ENCODE data around the gene SLN.

GRCh38 chr11:107741044-107741823 is 29.4 kb upstream of the SLN start:
- TF ChIP-seq, protein P1, sequence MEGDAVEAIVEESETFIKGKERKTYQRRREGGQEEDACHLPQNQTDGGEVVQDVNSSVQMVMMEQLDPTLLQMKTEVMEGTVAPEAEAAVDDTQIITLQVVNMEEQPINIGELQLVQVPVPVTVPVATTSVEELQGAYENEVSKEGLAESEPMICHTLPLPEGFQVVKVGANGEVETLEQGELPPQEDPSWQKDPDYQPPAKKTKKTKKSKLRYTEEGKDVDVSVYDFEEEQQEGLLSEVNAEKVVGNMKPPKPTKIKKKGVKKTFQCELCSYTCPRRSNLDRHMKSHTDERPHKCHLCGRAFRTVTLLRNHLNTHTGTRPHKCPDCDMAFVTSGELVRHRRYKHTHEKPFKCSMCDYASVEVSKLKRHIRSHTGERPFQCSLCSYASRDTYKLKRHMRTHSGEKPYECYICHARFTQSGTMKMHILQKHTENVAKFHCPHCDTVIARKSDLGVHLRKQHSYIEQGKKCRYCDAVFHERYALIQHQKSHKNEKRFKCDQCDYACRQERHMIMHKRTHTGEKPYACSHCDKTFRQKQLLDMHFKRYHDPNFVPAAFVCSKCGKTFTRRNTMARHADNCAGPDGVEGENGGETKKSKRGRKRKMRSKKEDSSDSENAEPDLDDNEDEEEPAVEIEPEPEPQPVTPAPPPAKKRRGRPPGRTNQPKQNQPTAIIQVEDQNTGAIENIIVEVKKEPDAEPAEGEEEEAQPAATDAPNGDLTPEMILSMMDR (IDR thresholded peaks at IDR 0.05; ENCODE audit: poor library complexity), result peak; percentile 52
- TF ChIP-seq EZH2phosphoT487 (IDR thresholded peaks at IDR 0.05; ENCODE audit: low read depth, severe bottlenecking, unreplicated experiment), result no peak

Data from hepatocyte (in vitro differentiated cells).